Measurements from ENCODE around the gene PCDHGA8.

GRCh38 chr5:141393267-141393666, 834 bp downstream of the PCDHGA8 start:
- no peak for TF ChIP-seq CTCF (IDR thresholded peaks at IDR 0.05; ENCODE audit: insufficient read depth, low read length, poor library complexity, severe bottlenecking)
- TF ChIP-seq EZH2phosphoT487 (conservative IDR thresholded peaks at IDR 0.05; ENCODE audit: low read length): no peak
